Fibroblast of skin of right biceps (primary cell): Measurements from ENCODE around the gene MYRIP.

ENCODE experiments used
- DNase-seq: peaks from one replicate; pipeline ENCODE4 v3.0.0-alpha.2; 2013

MYRIP gene

DNA sequence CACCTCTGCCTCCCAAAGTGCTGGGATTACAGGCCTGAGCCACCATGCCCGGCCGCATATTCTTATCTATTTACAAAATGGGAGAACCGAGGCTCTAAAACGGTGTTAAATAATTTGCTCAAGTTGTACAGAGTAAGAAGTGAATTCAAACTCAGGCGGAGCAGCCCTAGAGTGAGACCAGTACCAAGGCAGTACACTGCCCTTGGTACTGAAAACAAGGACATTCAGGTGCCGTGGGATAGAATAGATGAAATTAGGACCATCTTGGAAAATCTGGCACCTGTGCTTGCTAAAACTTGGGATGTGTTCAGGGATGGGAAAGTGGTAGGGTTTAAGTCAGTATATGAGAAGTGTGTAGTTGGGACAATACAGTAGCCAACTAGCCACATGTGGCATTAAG is 100.7 kb downstream of the MYRIP start:
- DNase-seq, result no peak

DNA sequence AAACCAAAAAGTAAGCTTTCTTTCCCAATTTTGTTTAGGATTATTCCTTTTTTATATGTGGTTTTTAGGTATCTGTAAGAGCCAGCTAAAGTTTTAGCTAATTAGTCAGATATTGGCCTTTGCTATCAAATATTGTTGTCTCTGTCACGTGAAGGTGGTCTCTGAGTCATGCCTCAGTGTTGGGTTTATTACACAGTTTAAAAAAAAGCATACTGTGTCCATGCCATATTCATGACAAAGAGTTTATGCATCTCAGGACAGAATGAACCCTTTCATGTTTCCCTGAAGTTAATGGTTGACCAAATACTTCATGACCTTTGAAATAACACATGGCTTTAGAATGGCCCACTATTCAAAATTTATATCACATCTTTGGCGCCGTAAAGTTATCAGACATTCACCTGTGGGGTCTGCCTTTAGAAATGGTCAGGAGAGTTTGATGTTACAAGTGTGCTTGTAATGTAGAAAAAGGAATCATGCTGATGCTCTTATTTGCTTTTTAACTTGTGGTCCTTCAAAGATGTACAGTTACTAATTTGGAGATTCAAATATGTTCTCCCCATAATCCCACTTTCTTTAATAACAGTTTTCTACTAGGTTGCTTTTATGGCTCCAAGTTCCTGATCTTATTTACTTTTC is 101.5 kb downstream of the MYRIP start:
- DNase-seq, result peak; percentile 53

DNA sequence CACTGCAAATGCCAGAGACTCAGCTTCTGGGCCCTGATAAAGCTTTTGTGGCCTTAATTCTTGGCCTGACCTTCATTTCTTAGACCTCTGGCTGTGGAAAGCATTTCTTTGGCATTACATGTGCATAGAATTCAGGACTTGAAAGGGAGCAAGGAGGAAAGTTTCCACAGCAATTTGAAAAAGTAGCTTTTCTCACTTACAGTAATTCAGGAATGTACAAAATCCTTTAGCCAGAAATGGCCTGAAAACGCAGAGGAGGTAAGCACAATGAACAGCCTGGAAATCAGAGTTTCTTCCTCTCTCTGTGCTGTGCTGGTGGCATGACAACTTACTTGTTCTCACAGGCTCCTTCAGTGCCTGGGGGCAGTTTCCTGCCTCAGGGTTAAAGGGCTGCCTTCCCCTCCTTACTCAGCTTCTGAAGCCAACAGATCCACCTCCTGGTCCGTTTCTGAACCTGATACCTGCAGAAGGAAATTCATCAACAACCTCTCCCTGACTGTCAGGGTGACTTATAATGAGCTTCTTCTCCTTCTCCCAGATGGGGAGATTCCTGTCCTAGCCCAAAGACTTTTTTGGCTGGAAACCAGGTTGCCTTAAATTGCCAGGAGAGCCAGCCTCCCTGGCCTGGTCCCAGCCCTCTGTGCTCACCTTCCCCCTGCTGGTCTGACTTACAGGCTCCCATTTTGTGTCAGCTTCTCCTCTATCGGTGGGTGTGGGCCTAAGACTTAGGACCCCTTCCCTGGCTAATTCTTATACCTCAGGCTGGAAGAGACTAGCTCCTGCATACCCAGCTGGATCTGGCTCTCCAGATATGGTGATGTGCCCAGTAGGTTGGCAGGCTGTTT is 102.3 kb downstream of the MYRIP start:
- peak; percentile 21 for DNase-seq

DNA sequence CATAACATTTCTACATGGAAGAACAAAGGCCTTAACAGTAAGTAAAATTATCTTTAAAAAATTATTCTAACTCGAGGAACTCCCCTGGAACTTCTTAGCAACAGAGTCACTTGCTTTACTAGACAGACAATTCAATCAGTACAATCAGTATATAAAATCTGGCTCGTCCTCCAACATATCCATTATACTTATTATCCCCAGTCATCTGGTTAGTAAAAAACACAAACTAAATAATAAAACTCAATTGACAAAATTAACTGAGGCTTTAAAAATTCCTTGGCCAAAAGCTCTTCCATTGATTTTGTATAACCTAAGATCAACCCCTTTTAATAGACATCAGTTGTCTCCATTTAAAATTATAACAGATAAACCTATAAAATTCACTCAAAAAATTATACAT is 105.6 kb downstream of the MYRIP start:
- DNase-seq, result no peak

DNA sequence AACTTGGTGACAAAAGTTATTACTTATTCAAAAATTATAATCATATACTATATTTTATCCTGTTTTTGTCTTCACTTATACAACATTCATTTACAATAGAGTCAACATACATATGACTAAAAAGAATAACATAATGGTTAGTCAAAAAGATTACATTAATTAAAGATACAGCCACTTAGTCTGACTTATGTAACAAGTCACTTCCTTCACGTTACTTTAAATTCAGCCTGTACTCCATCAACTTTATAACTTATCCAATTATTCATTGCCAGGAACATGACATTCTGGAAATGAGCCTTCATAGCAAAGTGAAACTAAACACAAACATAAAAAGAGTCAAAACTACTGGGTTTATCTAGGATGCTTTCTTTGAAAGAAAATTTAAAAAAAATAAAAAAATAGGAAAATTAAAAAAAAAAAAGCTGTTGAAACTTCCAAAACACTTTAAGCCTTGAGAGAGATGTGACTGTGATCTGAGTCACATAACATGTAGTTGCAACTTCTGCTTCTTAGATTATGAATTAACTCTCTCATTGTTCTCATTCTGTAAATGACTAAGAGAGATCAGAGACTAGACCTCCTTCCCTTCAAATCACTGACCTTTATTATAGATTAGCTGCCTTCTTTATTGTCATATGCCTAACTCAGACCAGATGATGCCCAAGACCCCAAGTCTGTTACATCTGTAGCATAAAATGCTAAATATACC is 107.8 kb downstream of the MYRIP start:
- DNase-seq, result peak; percentile 47

DNA sequence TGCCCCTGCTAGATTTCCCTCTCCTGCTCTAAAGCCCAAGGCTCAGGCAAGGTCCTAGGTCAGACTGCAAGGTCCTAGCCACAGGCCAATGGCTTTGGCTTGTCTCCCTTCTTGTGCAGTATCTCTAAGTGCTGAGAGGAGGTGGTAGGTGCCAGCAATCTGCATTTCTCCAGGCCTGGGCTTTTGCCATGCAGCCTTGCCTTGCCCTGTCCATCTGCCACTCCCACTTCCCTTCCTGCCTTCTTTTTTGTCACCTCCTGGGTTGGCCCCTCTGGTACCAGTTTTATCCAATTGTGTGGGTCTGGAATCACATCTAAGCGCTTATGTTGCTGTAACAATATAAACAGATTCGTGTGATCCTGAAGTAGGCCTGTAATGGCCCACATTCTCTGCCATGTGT is 109.9 kb downstream of the MYRIP start:
- DNase-seq, result no peak

DNA sequence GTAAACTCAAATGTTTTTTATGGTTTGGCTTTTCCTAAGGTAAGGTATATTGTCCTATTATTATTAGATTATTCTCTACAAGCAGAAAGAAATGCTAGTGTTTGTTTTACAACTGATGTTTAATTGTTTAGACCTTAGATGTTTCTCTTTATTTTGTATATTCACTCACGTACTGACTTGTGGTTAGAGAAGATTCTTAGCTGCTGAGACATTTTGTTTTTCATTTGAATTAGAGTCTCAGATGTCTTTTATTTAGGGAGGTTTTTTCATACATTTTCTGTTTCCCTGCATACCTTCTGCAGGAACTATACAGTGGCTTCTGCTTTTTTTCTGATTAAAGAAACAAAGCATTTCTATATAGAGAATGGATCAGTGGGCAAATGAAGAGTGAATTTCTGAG is 110.9 kb downstream of the MYRIP start:
- DNase-seq, result no peak

DNA sequence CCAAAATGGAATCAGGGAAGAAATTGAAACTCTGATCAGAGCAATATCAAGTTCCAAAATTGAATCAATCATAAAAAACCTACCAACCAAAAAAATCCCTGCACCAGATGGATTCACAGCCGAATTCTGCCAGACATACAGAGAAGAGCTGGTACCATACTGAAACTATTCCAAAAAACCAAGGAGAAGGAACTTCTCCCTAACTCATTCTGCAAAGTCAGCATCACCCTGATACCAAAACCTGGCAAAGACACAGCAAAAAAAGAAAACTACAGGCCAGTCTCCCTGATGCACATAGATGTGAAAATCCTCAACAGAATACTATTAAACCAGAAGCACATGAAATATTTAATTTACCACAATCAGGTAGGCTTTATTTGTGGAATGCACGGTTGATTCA is 118.1 kb downstream of the MYRIP start:
- DNase-seq, result no peak

DNA sequence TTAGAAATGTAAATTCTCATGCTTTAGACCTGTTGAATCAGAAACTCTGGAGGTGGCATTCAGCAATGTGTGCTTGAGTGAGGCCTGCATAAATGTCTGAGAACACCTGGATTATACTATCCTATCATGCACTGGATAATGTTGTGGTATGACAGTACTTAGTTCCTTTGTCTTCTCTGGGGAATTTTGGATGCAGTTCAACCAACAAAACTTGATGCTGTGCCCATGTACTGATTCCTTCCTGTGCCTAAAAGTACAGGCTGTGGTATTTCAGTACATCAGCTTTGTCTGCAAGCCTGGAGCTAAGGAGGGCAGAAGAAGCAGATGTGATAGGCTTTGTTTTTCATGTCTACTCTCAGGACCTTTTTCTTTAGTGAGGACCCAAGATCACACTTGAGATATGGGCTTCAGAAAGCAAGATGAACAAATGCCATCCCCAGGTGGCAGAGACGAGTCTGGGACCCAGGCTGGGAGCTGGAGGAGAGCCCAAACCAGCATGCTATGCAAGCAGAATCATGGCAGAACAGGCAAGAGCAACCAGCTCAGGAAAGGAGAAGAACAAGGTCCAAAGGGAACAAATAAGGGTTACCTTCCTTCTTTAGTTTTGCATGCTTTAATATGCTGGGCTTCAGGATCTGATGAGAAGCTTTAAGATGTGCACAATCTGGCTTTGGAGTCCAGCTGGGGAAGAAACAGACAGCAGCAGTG is 124.7 kb downstream of the MYRIP start:
- no peak for DNase-seq

DNA sequence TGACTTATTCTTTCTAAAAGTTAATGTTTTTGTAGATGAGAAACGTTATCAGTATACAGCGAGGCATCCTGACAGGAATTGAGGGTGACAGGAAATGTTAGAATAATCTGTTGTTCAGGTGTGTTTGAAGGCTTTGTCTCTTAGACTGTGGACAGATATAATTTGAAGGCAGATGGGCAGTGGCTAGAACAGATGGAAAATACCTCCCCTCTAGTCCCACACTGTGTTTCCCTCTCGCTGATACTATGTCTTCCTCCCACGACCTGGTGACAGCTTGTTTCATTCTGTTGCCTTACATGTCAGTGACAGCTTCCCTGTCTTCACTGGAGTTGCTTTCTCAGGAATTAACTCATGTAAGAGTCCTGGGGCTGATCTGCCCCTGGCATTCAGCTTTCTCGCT is 125.3 kb downstream of the MYRIP start:
- DNase-seq, result no peak

DNA sequence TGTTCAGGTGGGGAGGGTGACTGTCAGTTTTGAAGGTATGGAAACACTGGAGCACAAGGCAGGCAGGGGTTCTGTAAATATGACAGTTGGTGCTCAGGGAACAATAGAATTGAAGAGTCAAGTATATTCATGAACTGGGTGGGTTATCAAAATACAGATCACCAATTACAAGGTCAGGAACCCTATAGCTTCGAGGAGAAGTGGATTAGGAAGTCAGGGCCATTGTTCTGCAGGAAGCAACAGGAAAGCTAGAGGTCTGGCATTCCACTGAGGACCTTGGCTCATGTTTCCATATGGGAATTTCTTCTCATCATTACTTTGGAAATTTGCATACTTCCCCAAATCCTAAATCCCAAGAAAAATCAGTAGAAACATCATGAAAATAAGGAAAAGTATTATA is 125.9 kb downstream of the MYRIP start:
- no peak for DNase-seq

DNA sequence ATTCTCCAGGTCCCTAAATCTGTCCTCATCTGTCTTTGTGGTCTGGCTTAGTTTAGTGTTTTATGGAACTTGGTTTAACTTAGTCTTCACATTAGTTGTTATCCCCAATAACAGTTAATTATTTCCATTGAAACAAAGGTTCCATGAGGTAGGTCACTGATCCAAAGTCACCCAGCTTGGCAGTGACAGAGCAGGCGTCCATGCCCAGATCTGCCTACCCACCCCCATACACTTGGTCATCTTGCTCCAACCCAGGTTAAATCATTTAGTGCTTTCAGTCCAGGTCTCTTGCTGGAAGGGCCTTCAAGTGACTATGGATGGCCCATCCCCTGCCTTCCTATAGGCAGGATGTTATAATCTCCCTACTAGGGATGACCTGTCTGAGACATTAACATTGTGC is 127.4 kb downstream of the MYRIP start:
- no peak for DNase-seq

DNA sequence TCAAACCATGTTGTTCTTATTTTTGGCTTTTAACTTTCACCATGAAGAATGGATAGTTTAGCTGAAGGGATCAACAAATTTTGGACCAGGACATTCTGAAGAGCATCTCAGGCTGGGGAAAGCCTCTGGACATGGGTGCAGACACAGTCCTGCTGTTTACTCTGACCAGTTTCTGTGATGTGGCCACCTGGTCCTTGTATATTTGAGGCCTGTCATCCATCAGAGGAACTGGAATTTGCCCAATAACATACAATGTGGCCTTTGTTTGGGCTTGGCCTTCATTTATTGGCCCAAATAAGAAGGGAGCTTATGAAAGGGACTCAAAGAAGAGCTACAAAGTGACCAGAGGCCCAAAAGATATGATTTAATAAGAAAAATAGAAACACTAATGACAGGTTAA is 127.9 kb downstream of the MYRIP start:
- DNase-seq, result no peak

DNA sequence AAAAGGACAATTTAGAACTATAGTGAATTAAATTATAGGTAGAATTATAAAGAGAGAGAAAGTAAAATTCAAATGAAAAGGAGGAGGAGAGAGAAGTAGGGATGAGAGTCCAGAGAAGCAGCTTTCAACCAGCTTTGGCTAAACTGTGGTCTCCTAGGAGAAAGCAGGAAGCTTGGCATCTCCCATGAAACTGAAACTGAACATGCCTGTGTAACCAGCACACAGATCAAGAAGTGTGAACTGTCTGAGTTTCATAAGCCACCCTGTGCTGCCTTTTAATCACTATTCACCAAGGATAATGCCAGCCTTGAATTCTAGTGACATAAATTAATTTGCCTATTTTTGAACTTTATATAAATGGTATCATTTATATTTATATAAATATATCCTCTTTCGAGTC is 128.5 kb downstream of the MYRIP start:
- DNase-seq, result no peak

DNA sequence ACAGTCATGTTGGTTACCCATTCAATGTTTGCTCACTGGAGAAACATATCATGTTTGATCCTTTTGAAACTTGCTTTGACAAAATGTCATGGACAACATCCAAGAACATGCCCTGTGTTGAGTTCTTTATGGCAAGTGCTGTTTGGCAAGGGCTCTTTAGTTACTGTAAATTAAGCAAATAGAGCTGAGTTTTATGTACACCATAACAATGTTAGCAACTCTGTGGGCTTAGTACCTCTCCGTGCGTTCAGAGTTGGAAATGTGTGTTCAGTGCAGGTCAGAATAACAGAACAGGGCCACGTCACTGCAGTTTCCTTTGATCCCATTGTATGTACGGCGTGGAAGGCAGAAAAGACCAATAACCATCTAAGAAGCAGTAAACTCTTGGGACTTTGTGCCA is 132.5 kb downstream of the MYRIP start:
- no peak for DNase-seq

DNA sequence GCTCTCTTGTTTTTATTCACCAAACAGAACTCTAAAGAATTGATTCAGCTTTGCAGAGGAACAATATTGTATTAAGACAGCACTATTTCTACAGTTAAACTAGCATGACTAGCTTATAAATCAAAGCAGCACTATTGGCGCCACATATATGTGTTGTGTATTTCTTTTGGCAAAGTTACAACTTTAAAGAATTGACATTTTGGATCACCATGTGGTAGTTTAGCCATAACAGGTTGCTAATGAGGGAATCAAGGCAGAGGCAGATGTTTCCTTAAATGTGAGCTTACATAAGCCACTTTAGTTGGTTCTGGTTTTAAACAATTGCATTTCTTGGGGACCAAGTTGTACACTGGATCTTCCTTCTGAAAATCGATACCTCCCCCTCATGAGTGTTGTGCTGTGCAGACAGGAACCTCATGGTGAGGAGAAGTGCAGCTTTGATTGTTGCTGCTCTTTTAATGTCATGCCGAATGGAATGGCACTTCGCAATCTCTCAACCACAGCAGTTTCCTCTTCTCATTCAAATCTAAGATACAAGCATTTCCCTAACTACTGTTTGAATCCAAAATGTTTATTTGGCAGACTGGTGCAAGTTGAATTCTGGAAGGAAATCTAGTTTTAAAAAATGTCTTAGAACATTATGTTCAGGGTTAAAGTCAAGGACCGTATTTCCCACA is 151.2 kb downstream of the MYRIP start:
- no peak for DNase-seq

DNA sequence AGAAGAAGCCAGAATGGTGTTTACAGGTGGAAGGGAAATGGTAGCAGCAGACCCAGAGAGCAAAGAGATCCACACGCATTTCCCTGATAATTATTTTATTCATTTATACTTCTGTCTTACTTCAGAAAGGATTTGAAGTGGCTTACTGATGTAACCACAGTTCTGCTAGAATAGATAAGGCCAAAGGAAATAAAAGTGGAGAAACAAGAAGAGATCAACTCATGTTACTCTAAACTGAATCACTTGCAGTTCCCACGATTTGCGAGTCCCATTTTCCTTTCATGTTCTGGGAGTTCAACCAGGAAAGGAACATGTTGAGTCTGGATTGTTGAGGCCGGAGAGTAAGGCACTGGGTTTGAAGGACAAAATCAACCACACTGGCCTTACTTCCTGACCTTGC is 151.8 kb downstream of the MYRIP start:
- DNase-seq, result no peak

DNA sequence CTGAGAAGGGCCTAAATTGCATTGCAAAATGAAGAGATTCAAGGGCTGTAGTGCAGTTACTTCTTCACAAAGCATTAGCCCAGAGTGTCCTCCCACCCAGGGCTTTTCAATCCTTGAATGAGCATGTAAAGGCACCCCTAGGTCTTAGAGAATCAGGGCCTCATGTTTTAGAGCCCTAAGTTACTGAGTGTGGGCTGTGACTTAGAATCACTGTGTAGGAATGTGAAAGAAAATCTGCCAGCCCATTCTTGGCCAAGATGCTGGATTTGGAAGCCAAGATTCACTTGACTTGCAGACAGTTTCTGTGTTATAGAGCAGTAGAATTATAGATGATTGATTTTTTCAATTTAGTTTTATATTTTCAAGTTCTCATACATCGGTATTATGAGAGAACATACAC is 153.2 kb downstream of the MYRIP start:
- no peak for DNase-seq

DNA sequence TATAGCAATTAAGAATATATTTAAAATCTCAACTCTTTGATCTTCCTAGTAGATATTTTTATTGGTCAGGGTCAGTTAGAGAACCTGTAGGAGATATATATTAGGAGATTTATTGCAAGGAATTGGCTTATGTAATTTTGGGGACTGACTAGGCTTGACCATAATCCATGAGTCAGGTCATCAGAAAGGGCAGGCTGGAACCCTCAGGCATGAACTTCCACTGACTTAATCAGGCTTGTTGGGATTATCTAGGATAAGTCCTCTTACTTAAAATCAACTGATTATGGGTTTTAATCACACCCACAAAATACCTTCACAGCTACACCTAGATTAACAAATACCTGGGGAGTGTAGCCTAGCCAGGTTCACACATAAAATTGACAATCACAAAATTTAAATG is 156.1 kb downstream of the MYRIP start:
- DNase-seq, result no peak

DNA sequence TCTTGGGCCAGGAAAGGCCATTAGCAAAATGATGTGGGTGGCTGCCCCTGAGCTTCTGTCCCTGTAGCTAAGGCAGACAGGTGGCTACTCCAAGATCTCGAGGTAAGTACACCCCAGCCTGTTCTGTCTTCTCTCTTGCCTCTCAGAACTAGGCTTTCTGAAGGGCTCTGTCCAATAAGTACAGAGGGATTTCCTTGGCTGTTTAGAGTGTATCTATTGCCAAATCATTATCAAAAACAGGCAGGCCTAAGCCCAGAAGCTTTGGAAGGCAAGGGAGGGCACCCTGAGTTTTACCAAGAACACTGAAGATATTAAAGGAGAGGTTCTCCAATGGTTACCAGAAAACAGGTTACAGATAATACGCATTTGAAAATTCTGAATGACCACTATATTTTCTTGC is 156.6 kb downstream of the MYRIP start:
- DNase-seq, result no peak

DNA sequence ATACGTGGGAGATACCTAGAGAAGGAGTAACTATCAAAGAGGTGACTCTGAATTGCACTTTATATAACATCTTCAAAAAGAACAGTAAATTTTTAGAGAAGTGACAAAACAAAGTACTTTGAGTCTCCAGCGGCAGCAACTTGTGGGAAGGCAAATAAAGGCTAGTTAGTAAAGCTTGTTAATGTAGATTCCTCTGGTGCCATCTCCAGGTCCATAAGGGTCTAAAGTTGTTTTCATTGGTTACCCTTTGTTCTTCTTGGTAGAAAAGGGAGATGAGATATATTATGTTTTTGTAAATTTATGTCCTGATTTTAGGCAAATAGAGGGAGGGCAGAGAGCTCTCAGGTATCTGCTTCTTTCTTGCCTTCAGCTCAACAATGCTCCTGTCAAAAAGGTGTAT is 161.6 kb downstream of the MYRIP start:
- DNase-seq, result no peak

DNA sequence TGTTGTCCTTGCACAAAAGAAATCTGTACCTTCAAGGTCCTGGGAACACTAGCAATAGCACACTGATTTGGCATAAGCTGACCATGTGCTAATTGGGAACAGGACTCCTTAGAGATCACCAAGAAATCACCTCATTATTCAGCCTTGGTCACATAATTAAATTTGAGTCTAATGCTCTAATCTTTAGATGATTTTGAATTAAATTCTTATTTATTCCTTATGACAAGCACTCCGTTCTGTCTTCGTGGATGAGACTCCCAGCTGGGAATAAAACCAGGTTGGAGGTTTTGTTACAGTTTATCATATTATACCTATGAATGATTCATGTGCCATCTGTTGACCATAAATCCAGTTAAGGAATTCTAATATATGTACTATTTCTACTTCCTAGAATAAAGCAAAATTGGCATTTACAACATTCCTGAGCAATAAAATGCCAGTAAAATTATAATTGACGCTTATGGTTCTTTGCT is 162.2 kb downstream of the MYRIP start:
- no peak for DNase-seq

DNA sequence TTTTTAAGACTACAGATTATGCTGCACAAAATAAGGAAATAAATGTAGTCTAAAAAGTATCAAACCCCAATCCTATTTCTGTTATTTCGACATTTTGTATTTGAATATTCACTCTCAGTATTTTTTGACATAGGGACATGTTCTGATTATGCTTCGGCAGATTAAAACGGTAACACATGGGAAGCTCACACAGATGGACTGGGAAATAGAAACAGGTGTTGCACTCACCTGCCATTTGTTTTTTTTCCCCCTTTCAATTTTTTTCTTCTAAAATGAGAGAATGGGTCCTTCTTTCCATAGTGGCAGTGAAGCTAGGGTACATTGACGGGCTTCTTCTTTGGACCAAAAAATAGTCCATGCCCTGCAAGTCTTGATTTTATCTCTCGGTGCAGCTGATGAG is 163.1 kb downstream of the MYRIP start:
- DNase-seq, result no peak
